Calu3 (cell line): Measurements from ENCODE around the gene CUBN. TPM values are rescaled to one million over a fixed set of nuclear protein-coding genes. Genes with fewer than 3 reads are reported as not detected.

Experiments used
- BruUV-seq: library from RNA; stranded (reverse); fragments of 400-500 nt; replicated peaks from 2 replicates; lab custom pipeline; 2021; lab: Mats Ljungman, UMichigan
- CTCF ChIA-PET: fragments of 300-600 bp; sonication (Branson Sonifier 250); formaldehyde crosslinking; loops from one replicate; lab custom pipeline; 2022; ENCODE audit warnings: antibody characterized with exemption; lab: Charles Lee
- DNase-seq: peaks from one replicate; pipeline ENCODE4 v3.0.0; 2022
- H3K27ac Mint-ChIP-seq: one replicate; pipeline ENCODE4 v1.8.0; 2022; ENCODE audit warnings: mixed read lengths; ENCODE audit not compliant: unreplicated experiment
- H3K27me3 Mint-ChIP-seq: one replicate; pipeline ENCODE4 v1.8.0; 2022; ENCODE audit warnings: mixed read lengths; ENCODE audit not compliant: unreplicated experiment
- H3K36me3 Mint-ChIP-seq: one replicate; pipeline ENCODE4 v1.8.0; 2022; ENCODE audit warnings: mild to moderate bottlenecking, moderate library complexity, mixed read lengths; ENCODE audit not compliant: insufficient read depth, unreplicated experiment
- H3K4me1 Mint-ChIP-seq: one replicate; pipeline ENCODE4 v1.8.0; 2022; ENCODE audit warnings: mild to moderate bottlenecking, low read depth, mixed read lengths; ENCODE audit not compliant: unreplicated experiment
- H3K4me3 Mint-ChIP-seq: one replicate; pipeline ENCODE4 v1.8.0; 2022; ENCODE audit warnings: mild to moderate bottlenecking, low read depth, moderate library complexity, mixed read lengths; ENCODE audit not compliant: unreplicated experiment
- H3K9me3 Mint-ChIP-seq: one replicate; pipeline ENCODE4 v1.8.0; 2022; ENCODE audit warnings: low read depth, mixed read lengths; ENCODE audit not compliant: unreplicated experiment
- CTCF ChIP-seq: fragments of 200-600 bp; IDR thresholded peaks from one replicate; pipeline ENCODE4 v1.8.0; 2022; ENCODE audit warnings: antibody characterized with exemption; ENCODE audit not compliant: unreplicated experiment
- intact Hi-C: fragments of 100-400 bp; cut with micrococcal nuclease; formaldehyde crosslinking; loops from one replicate; pipeline ENCODE4 v1.10.0; 2022; ENCODE audit not compliant: unreplicated experiment
- total RNA-seq: library from RNA; stranded (reverse); gene quantifications from 2 replicates; pipeline ENCODE4 v1.2.3, GENCODE V29; 2022

The CUBN gene
- total RNA-seq, 1 experiment from 2014 or later: 0.92 TPM

- no peak overlapping the region for H3K4me3 Mint-ChIP-seq
- no peak for DNase-seq
- H3K9me3 Mint-ChIP-seq: no peaks in the 10 kb centered on the region
- no peak overlapping the region for H3K27ac Mint-ChIP-seq
- intact Hi-C loops: no loop called here
- CTCF ChIA-PET: no interaction called here
- TF ChIP-seq CTCF: no peak
- no peaks in the 10 kb centered on the region for H3K27me3 Mint-ChIP-seq
- no peaks in the 10 kb centered on the region for H3K36me3 Mint-ChIP-seq
- no TSS peak for BruUV-seq
- peaks cover 11% of the 10 kb centered on the region for H3K4me1 Mint-ChIP-seq
These were observed 46.5 kb upstream of the CUBN start for GRCh38 chr10:17176091-17176490.

- no peak for TF ChIP-seq CTCF
- Mint-ChIP-seq H3K9me3 (no peaks in the 10 kb centered on the region), H3K27ac (peak overlapping the region; percentile 12)
These were observed 45.9 kb upstream of the CUBN start for GRCh38 chr10:17175551-17175950.

GRCh38 chr10:17174626-17175025 lies 45.0 kb upstream of the CUBN start:
- CTCF ChIA-PET: no interaction called here
- no peak for DNase-seq
- no peaks in the 10 kb centered on the region for H3K36me3 Mint-ChIP-seq
- BruUV-seq: no TSS peak
- no peaks in the 10 kb centered on the region for H3K9me3 Mint-ChIP-seq
- no peak overlapping the region for H3K27ac Mint-ChIP-seq
- H3K4me1 Mint-ChIP-seq: peaks cover 9% of the 10 kb centered on the region
- no peak for TF ChIP-seq CTCF
- H3K4me3 Mint-ChIP-seq: no peak overlapping the region
- no peaks in the 10 kb centered on the region for H3K27me3 Mint-ChIP-seq
- intact Hi-C loops: no loop called here

More at GRCh38 chr10:17175551-17175950, 45.9 kb upstream of the CUBN start:
- no TSS peak for BruUV-seq
- Mint-ChIP-seq H3K36me3 (no peaks in the 10 kb centered on the region), H3K4me3 (no peak overlapping the region), H3K4me1 (peaks cover 9% of the 10 kb centered on the region), H3K27me3 (no peaks in the 10 kb centered on the region)
- DNase-seq: peak; percentile 29
- intact Hi-C loops: no loop called here
- CTCF ChIA-PET: interaction anchor here (0.6 kb wide), 1 partner anchor 189 kb away, joined by 3 read pairs; no protein-coding TSS in a partner anchor

- no peak overlapping the region for H3K27ac Mint-ChIP-seq
These were observed 41.6 kb upstream of the CUBN start for GRCh38 chr10:17171141-17171641.

More at GRCh38 chr10:17171141-17171641, 41.6 kb upstream of the CUBN start:
- H3K9me3 Mint-ChIP-seq: no peaks in the 10 kb centered on the region
- peaks cover 9% of the 10 kb centered on the region for H3K4me1 Mint-ChIP-seq
- H3K4me3 Mint-ChIP-seq: no peak overlapping the region
- H3K27me3 Mint-ChIP-seq: no peaks in the 10 kb centered on the region
- no peaks in the 10 kb centered on the region for H3K36me3 Mint-ChIP-seq
- intact Hi-C loops: no loop called here
- no peak for TF ChIP-seq CTCF
- no TSS peak for BruUV-seq
- CTCF ChIA-PET: no interaction called here
- DNase-seq: no peak
